Measurements from ENCODE around the gene SOWAHA. TPM values are rescaled to one million over a fixed set of nuclear protein-coding genes. Genes with fewer than 3 reads are reported as not detected.
"Not testable (repeated sequence)": the region's sequence is repeated elsewhere in the genome, so short reads cannot be mapped to it uniquely, and the experiment has no call there.

Gene SOWAHA
- total RNA-seq, 1 donor from 2014 or later, result not detected

DNA sequence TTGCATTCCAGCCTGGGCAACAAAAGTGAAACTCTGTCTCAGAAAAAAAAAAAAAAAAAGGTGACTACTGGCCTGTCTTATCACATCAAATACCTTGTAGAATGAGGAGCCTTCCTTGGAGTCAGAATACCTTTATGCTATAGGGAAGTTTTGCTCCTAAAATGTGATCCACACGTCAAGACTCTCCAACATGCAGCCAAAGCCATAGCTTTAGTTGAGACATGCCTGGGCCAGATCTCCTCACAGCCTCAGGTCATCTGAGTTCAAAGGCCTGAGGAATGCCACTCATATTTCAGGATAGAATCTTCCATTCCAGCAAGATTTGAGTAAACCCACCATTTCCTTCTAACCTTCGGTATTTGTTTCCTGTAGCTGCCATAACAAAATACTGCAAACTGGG is 13.7 kb upstream of the SOWAHA start:
- intact Hi-C loops (cut with micrococcal nuclease), result no loop called here
- H3K27me3 Mint-ChIP-seq, result peaks cover 54% of the 10 kb centered on the region
- H3K4me3 Mint-ChIP-seq, result no peak overlapping the region
- peaks cover 7% of the 10 kb centered on the region for H3K4me1 Mint-ChIP-seq
- ChIA-PET POLR2A (no interaction called here), CTCF (no interaction called here)
- TF ChIP-seq, protein P1, sequence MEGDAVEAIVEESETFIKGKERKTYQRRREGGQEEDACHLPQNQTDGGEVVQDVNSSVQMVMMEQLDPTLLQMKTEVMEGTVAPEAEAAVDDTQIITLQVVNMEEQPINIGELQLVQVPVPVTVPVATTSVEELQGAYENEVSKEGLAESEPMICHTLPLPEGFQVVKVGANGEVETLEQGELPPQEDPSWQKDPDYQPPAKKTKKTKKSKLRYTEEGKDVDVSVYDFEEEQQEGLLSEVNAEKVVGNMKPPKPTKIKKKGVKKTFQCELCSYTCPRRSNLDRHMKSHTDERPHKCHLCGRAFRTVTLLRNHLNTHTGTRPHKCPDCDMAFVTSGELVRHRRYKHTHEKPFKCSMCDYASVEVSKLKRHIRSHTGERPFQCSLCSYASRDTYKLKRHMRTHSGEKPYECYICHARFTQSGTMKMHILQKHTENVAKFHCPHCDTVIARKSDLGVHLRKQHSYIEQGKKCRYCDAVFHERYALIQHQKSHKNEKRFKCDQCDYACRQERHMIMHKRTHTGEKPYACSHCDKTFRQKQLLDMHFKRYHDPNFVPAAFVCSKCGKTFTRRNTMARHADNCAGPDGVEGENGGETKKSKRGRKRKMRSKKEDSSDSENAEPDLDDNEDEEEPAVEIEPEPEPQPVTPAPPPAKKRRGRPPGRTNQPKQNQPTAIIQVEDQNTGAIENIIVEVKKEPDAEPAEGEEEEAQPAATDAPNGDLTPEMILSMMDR (IDR thresholded peaks at IDR 0.05), result no peak
- H3K36me3 Mint-ChIP-seq (ENCODE audit: low read depth), result no peaks in the 10 kb centered on the region
- H3K9me3 Mint-ChIP-seq, result no peaks in the 10 kb centered on the region
- H3K27ac Mint-ChIP-seq, result no peak overlapping the region
- DNase-seq (no peak), ATAC-seq (ENCODE audit: low read depth) (no peak)

DNA sequence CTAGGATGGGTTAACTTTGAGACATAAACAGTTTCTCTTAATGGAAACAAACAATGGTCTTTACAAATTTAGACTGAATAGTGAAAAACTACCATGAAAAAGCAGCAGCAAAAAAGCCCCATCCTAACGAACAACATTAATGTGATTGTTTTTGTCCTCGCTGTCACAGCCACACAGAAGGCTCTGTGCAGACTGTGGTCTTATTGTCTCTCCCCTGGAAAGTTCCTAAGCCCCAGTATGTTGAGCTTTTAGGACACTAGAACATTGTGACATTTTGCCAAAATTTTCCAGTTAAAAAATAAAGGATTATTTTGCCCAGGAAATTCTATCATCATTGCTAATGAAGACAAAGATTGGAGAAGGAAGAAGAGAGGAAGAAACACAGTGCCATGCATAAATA is 12.6 kb upstream of the SOWAHA start:
- no peak overlapping the region for H3K4me3 Mint-ChIP-seq
- H3K9me3 Mint-ChIP-seq, result no peaks in the 10 kb centered on the region
- ATAC-seq (ENCODE audit: low read depth), result no peak
- POLR2A ChIA-PET, result no interaction called here
- no peak overlapping the region for H3K27ac Mint-ChIP-seq
- intact Hi-C loops (cut with micrococcal nuclease), result no loop called here
- H3K36me3 Mint-ChIP-seq (ENCODE audit: low read depth), result no peaks in the 10 kb centered on the region
- CTCF ChIA-PET, result no interaction called here
- peaks cover 9% of the 10 kb centered on the region for H3K4me1 Mint-ChIP-seq
- peaks cover 57% of the 10 kb centered on the region for H3K27me3 Mint-ChIP-seq
- no peak for DNase-seq
- TF ChIP-seq, protein P1 (IDR thresholded peaks at IDR 0.05), result no peak

DNA sequence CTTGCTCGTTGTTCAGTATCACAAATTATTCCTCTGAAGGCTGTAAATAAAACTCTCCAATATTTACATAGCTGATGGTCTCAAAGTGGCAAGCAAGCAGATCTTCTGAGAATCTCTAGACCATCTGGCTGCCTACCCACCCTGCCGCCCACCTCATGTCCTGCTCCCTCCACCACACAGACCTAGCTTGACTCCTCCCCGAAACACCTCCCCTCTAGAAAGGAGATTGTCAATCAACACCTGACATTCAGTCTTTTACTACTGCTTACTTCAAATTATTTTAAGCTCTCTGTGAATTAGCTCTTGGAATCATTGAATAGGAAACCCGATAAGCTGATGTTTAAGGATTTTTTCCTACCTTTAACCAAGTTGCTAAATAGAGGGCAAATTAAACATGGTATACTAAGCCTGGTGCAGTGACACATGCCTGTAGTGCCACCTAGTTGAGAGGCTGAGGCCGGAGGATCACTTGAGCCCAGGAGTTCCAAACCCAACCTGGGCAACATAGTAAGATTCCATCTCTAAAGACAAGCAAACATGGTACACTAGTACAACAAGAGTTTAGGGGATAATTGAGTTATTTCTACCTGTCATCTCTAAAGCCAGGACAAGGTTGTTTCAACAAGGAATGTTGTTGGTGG is 10.9 kb upstream of the SOWAHA start:
- CTCF ChIA-PET, result no interaction called here
- no peak overlapping the region for H3K27ac Mint-ChIP-seq
- TF ChIP-seq, protein P1 (IDR thresholded peaks at IDR 0.05), result no peak
- intact Hi-C loops (cut with micrococcal nuclease), result no loop called here
- H3K27me3 Mint-ChIP-seq, result peaks cover 56% of the 10 kb centered on the region
- ATAC-seq (ENCODE audit: low read depth), result no peak
- H3K4me1 Mint-ChIP-seq, result peaks cover 9% of the 10 kb centered on the region
- no peaks in the 10 kb centered on the region for H3K36me3 Mint-ChIP-seq (ENCODE audit: low read depth)
- POLR2A ChIA-PET, result interaction anchor here (0.6 to 0.7 kb wide), 2 partner anchors 18 to 150 kb away, joined by 3 to 6 read pairs; no protein-coding TSS in a partner anchor
- no peaks in the 10 kb centered on the region for H3K9me3 Mint-ChIP-seq
- DNase-seq, result no peak
- H3K4me3 Mint-ChIP-seq, result no peak overlapping the region

DNA sequence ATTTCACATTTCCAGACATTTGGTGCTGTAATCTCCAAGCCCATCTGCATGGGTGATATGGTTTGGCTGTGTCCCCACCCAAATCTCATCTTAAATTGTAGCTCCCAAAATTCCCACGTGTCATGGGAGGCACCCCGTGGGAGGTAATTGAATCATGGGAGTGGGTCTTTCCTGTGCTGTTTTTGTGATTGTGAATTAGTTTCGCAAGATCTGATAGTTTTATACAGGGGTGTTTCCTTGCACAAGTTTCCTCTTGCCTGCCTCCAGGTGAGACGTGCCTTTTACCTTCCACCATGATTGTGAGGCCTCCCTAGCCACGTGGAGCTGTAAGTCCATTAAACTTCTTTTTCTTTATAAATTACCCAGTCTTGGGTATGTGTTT is 10.4 kb upstream of the SOWAHA start:
- H3K36me3 Mint-ChIP-seq (ENCODE audit: low read depth); DNase-seq; CTCF ChIA-PET; POLR2A ChIA-PET; H3K4me1 Mint-ChIP-seq; ATAC-seq (ENCODE audit: low read depth); intact Hi-C loops (cut with micrococcal nuclease); H3K9me3 Mint-ChIP-seq; H3K4me3 Mint-ChIP-seq; H3K27ac Mint-ChIP-seq: not testable (repeated sequence)
- H3K27me3 Mint-ChIP-seq, result peaks cover 58% of the 10 kb centered on the region

DNA sequence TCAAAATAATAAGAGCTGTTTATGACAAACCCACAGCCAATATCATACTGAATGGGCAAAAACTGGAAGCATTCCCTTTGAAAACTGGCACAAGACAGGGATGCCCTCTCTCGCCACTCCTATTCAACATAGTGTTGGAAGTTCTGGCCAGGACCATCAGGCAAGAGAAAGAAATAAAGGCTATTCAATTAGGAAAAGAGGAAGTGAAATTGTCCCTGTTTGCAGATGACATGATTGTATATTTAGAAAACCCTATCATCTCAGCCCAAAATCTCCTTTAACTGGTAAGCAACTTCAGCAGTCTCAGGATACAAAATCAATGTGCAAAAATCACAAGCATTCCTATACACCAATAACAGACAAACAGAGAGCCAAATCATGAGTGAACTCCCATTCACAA is 8.9 kb upstream of the SOWAHA start:
- ATAC-seq (ENCODE audit: low read depth); H3K4me3 Mint-ChIP-seq; H3K9me3 Mint-ChIP-seq; intact Hi-C loops (cut with micrococcal nuclease); H3K4me1 Mint-ChIP-seq; POLR2A ChIA-PET; DNase-seq; H3K27ac Mint-ChIP-seq; H3K36me3 Mint-ChIP-seq (ENCODE audit: low read depth): not testable (repeated sequence)
- CTCF ChIA-PET, result interaction anchor here (0.8 kb wide), 1 partner anchor 79 kb away, joined by 3 read pairs; no protein-coding TSS in a partner anchor
- peaks cover 55% of the 10 kb centered on the region for H3K27me3 Mint-ChIP-seq

DNA sequence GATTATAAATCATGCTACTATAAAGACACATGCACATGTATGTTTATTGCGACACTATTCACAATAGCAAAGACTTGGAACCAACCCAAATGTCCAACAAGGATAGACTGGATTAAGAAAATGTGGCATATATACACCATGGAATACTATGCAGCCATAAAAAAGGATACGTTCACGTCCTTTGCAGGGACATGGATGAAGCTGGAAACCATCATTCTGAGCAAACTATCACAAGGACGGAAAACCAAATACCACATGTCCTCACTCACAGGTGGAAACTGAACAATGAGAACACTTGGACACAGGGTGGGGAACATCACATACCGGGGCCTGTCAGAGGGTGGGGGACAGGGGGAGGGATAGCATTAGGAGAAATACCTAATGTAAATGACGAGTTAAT is 7.2 kb upstream of the SOWAHA start:
- DNase-seq, H3K9me3 Mint-ChIP-seq: not testable (repeated sequence)

DNA sequence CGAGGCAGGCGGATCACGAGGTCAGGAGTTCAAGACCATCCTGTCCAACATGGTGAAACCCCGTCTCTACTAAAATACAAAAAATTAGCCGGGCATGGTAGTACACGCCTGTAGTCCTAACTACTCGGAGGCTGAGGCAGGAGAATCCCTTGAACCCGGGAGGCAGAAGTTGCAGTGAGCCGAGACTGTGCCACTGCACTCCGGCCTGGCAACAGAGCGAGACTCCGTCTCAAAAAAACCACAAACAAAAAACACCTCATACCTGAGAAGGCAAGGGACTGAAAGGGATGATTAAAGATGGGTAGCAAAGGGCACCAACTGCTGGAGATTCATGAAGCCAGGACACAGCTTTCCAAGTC is 6.3 kb upstream of the SOWAHA start:
- peaks cover 56% of the 10 kb centered on the region for H3K27me3 Mint-ChIP-seq
- H3K9me3 Mint-ChIP-seq; H3K27ac Mint-ChIP-seq; ATAC-seq (ENCODE audit: low read depth); H3K4me1 Mint-ChIP-seq; DNase-seq; H3K36me3 Mint-ChIP-seq (ENCODE audit: low read depth); intact Hi-C loops (cut with micrococcal nuclease); H3K4me3 Mint-ChIP-seq: not testable (repeated sequence)
- ChIA-PET POLR2A (interaction anchor here (1.5 kb wide), 1 partner anchor 13 kb away, joined by 4 read pairs; no protein-coding TSS in a partner anchor), CTCF (interaction anchor here (1.9 kb wide), 1 partner anchor 13 kb away, joined by 10 read pairs; no protein-coding TSS in a partner anchor)

More for the DNA sequence above, 7.2 kb upstream of the SOWAHA start:
- H3K4me1 Mint-ChIP-seq; H3K36me3 Mint-ChIP-seq (ENCODE audit: low read depth); H3K4me3 Mint-ChIP-seq; CTCF ChIA-PET; intact Hi-C loops (cut with micrococcal nuclease); H3K27ac Mint-ChIP-seq; POLR2A ChIA-PET; ATAC-seq (ENCODE audit: low read depth): not testable (repeated sequence)
- H3K27me3 Mint-ChIP-seq, result peaks cover 54% of the 10 kb centered on the region
